SU-DHL-6 (cell line): ENCODE results near the gene RANBP1.

Experiments
- H2AFZ ChIP-seq: fragments of 200-600 bp; sonication (generic); 2 replicates; pipeline ENCODE4 v1.6.1; 2014; ENCODE audit warnings: low read depth, mild to moderate bottlenecking, moderate library complexity, mixed read lengths, antibody characterized with exemption, low read length; ENCODE audit not compliant: severe bottlenecking
- H3F3A ChIP-seq: fragments of 200-600 bp; shearing (Covaris generic); 2 replicates; pipeline ENCODE4 v1.6.0; 2016; ENCODE audit warnings: antibody characterized with exemption, mild to moderate bottlenecking; ENCODE audit not compliant: insufficient read depth
- H3K27ac ChIP-seq: fragments of 200-600 bp; sonication (generic); 2 replicates; pipeline ENCODE4 v1.5.1; 2016; ENCODE audit warnings: low read depth, mild to moderate bottlenecking, low read length, moderate library complexity, mixed read lengths
- H3K27me3 ChIP-seq: fragments of 200-600 bp; sonication (generic), shearing (Covaris generic); 2 replicates; pipeline ENCODE4 v1.6.0; 2014; ENCODE audit warnings: mild to moderate bottlenecking, low read length
- H3K36me3 ChIP-seq: fragments of 200-600 bp; sonication (generic); 2 replicates; pipeline ENCODE4 v1.6.1; 2014; ENCODE audit warnings: mild to moderate bottlenecking, low read length, mixed read lengths
- H3K4me2 ChIP-seq: fragments of 300-600, 200-600 bp; shearing (Covaris generic), sonication (generic); 2 replicates; pipeline ENCODE4 v1.6.0; 2014; ENCODE audit warnings: low read length, low read depth, mild to moderate bottlenecking; ENCODE audit not compliant: poor library complexity, severe bottlenecking
- H3K4me3 ChIP-seq: fragments of 200-600 bp; sonication (generic); 2 replicates; pipeline ENCODE4 v1.5.1; 2014; ENCODE audit warnings: antibody characterized with exemption, low read length, mild to moderate bottlenecking, mixed read lengths; ENCODE audit not compliant: insufficient read depth, poor library complexity, severe bottlenecking
- H3K79me2 ChIP-seq: fragments of 200-600 bp; sonication (generic); 2 replicates; pipeline ENCODE4 v1.6.1; 2014; ENCODE audit warnings: mild to moderate bottlenecking, low read length, moderate library complexity; ENCODE audit not compliant: insufficient read depth
- H3K9ac ChIP-seq: fragments of 200-600 bp; sonication (generic); 2 replicates; pipeline ENCODE4 v1.7.0; 2014; ENCODE audit warnings: mild to moderate bottlenecking, low read length
- H3K9me2 ChIP-seq: fragments of 200-600 bp; sonication (generic); replicated peaks from 2 replicates; pipeline ENCODE4 v1.6.1; 2014; ENCODE audit warnings: low read length; ENCODE audit not compliant: insufficient read depth
- H3K9me3 ChIP-seq: fragments of 200-600 bp; sonication (generic); 2 replicates; pipeline ENCODE4 v1.6.1; 2014; ENCODE audit warnings: low read length, mixed read lengths; ENCODE audit not compliant: insufficient read depth
- H4K20me1 ChIP-seq: fragments of 200-600 bp; sonication (generic); 2 replicates; pipeline ENCODE4 v1.6.1; 2014; ENCODE audit warnings: low read depth, mild to moderate bottlenecking, antibody characterized with exemption, low read length, moderate library complexity, mixed read lengths
- CTCF ChIP-seq: fragments of 200-600 bp; sonication (generic); IDR thresholded peaks from one replicate; pipeline ENCODE4 v1.5.1; 2017; ENCODE audit warnings: antibody characterized with exemption, mild to moderate bottlenecking, low read length, moderate library complexity; ENCODE audit not compliant: insufficient read depth, poor library complexity, severe bottlenecking
- EZH2phosphoT487 ChIP-seq: fragments of 200-600 bp; sonication (generic), shearing (Covaris generic); conservative IDR thresholded peaks from 2 replicates; pipeline ENCODE4 v1.6.1; 2018; ENCODE audit warnings: mild to moderate bottlenecking, antibody characterized with exemption, low read length, moderate library complexity, mixed read lengths

Gene RANBP1

DNA sequence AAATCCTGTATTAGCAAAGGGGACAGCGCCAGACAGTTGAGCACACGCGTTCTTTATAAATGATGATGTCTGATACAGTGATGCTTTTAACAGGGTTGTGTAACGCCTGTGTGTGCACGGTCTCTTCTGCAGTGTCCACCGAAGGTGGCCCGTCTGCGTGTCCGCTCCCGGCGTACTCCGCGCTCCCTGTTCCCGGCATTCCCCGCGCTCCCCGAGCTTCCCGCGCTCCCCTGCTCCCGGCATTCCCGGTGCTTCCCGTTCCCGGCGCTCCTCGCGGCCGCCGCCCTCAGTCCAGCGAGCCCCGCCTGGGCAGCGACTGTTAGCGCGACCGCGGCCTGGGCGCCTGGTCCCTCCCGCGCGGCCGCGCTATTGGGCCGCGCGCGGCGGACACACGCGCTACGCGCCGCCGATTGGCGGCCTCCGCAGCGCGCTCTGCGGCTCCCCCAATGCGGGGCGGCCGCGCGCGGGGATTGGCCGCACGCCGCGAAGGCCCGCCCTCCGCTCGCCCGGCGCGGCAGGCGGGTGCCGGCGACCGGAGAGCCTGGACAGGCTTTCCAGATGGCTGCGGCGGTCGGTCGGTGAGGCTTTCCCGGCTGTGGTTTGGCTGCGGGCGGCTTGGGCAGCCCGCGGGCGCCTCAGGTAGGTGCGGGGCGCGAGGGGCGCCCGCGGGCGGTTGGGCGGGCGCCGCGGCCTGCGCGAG, 36.0 kb upstream of the RANBP1 start, which contains the start of gene DGCR8:
Gene DGCR8, plus strand, starts transcription at position 497 of the 700 bp plus-strand sequence. CDS start 5,723 bp downstream, outside the sequence.
- 0 out of 2 replicates have a peak, but pooled peaks cover 4% of the 10 kb centered on the region for H3F3A ChIP-seq
- no peaks in the 10 kb centered on the region for H3K9me3 ChIP-seq
- peak within 1 kb of the TSS; percentile 60 for H3K4me3 ChIP-seq
- H2AFZ ChIP-seq: peak within 1 kb of the TSS; percentile 80
- H3K36me3 ChIP-seq: no peaks in the 10 kb centered on the region
- no peaks in the 10 kb centered on the region for H3K9me2 ChIP-seq
- peak within 1 kb of the TSS; percentile 86 for H3K4me2 ChIP-seq
- H3K27ac ChIP-seq: peak within 1 kb of the TSS; percentile 67
- TF ChIP-seq EZH2phosphoT487: no peak
- no peak for TF ChIP-seq CTCF
- no peaks in the 10 kb centered on the region for H4K20me1 ChIP-seq
- peaks cover 43% of the 10 kb centered on the region for H3K79me2 ChIP-seq
- H3K27me3 ChIP-seq: no peaks in the 10 kb centered on the region
- H3K9ac ChIP-seq: peak within 1 kb of the TSS; percentile 84

DNA sequence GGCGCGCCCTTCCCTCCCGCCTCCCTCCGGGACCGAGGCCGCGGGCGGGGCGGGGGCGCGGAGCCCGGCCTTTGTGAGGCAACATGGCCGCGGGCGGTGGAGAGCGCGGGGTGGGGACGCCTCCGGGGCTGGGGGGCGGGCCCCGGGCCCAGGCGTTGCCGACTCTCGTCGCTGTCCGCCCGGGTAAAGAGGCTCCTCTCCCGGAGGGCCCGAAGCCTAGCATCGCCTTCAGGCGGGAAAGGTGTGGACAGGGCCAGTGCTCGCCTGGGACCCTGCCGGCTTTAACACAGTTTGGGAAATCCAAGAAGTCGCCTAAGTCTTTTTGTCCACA, 35.5 kb upstream of the RANBP1 start:
- Histone ChIP-seq H3K27me3 (no peaks in the 10 kb centered on the region), H3K36me3 (no peaks in the 10 kb centered on the region), H3K79me2 (peaks cover 48% of the 10 kb centered on the region), H3K4me3 (peak overlapping the region; percentile 60), H3K4me2 (peak overlapping the region; percentile 86), H3K9me2 (no peaks in the 10 kb centered on the region), H2AFZ (no peak overlapping the region), H3F3A (0 out of 2 replicates have a peak, but pooled peaks cover 4% of the 10 kb centered on the region), H3K9me3 (no peaks in the 10 kb centered on the region), H3K27ac (peak overlapping the region; percentile 67), H4K20me1 (no peaks in the 10 kb centered on the region), H3K9ac (peak overlapping the region; percentile 84)
- no peak for TF ChIP-seq CTCF
- TF ChIP-seq EZH2phosphoT487: no peak

- Histone ChIP-seq H3F3A (0 out of 2 replicates have a peak, but pooled peaks cover 4% of the 10 kb centered on the region), H2AFZ (no peak overlapping the region), H3K27me3 (no peaks in the 10 kb centered on the region), H3K36me3 (no peaks in the 10 kb centered on the region), H3K79me2 (peaks cover 51% of the 10 kb centered on the region), H3K4me2 (peak overlapping the region; percentile 86), H3K27ac (peak overlapping the region; percentile 67), H3K9me3 (no peaks in the 10 kb centered on the region), H3K9ac (peak overlapping the region; percentile 84), H4K20me1 (no peaks in the 10 kb centered on the region), H3K9me2 (no peaks in the 10 kb centered on the region), H3K4me3 (peak overlapping the region; percentile 60)
- no peak for TF ChIP-seq EZH2phosphoT487
Observed at GRCh38 chr22:20080776-20081654, 34.9 kb upstream of the RANBP1 start.
